Endometrium (tissue), 2 donors: ENCODE measurements around the gene IL24.

Source experiments
- FAIRE-seq: peaks from 2 replicates; lab custom pipeline; 2012; peaks lifted over from hg19 to GRCh38; lab: Jason Lieb, UNC
- donor health status: control.
- donor health status: control.

The IL24 gene

GRCh38 chr1:206953626-206954025 is 56.4 kb downstream of the IL24 start:
- no peak for FAIRE-seq
